Measurements from ENCODE around the gene ZNF101.
"Not testable (repeated sequence)": the region's sequence is repeated elsewhere in the genome, so short reads cannot be mapped to it uniquely, and the experiment has no call there.

Gene ZNF101

GRCh38 chr19:19661141-19661674 lies 7.4 kb upstream of the ZNF101 start:
- peak overlapping the region; percentile 31 for H3K4me3 ChIP-seq (ENCODE audit: low read depth, low read length)

GRCh38 chr19:19661675-19662251 lies 6.9 kb upstream of the ZNF101 start:
- Histone ChIP-seq H3K9me3 (ENCODE audit: severe bottlenecking) (no peaks in the 10 kb centered on the region), H3K4me3 (ENCODE audit: low read depth, low read length) (peak overlapping the region; percentile 31), H3K27ac (peak overlapping the region; percentile 89), H3K36me3 (peaks cover 39% of the 10 kb centered on the region), H3K27me3 (ENCODE audit: insufficient read depth, low read depth, severe bottlenecking) (no peaks in the 10 kb centered on the region)
- TF ChIP-seq CTCF (IDR thresholded peaks at IDR 0.05; ENCODE audit: low read depth, low read length): no peak
- peak; percentile 77 for DNase-seq

More at GRCh38 chr19:19661141-19661674, 7.4 kb upstream of the ZNF101 start:
- Histone ChIP-seq H3K9me3 (ENCODE audit: severe bottlenecking) (no peaks in the 10 kb centered on the region), H3K27ac (peak overlapping the region; percentile 89), H3K36me3 (peaks cover 44% of the 10 kb centered on the region), H3K27me3 (ENCODE audit: insufficient read depth, low read depth, severe bottlenecking) (no peaks in the 10 kb centered on the region)
- no peak for TF ChIP-seq CTCF (IDR thresholded peaks at IDR 0.05; ENCODE audit: low read depth, low read length)
- no peak for DNase-seq

GRCh38 chr19:19662344-19662743 lies 6.3 kb upstream of the ZNF101 start:
- H3K27ac ChIP-seq: peak overlapping the region; percentile 89
- H3K9me3 ChIP-seq (ENCODE audit: severe bottlenecking): no peaks in the 10 kb centered on the region
- H3K36me3 ChIP-seq: peaks cover 33% of the 10 kb centered on the region
- no peak for DNase-seq
- no peaks in the 10 kb centered on the region for H3K27me3 ChIP-seq (ENCODE audit: insufficient read depth, low read depth, severe bottlenecking)
- peak overlapping the region; percentile 67 for H3K4me3 ChIP-seq (ENCODE audit: low read depth, low read length)
- no peak for TF ChIP-seq CTCF (IDR thresholded peaks at IDR 0.05; ENCODE audit: low read depth, low read length)

GRCh38 chr19:19662871-19663255 lies 5.8 kb upstream of the ZNF101 start:
- Histone ChIP-seq H3K27me3 (ENCODE audit: insufficient read depth, low read depth, severe bottlenecking) (no peaks in the 10 kb centered on the region), H3K27ac (peak overlapping the region; percentile 89), H3K9me3 (ENCODE audit: severe bottlenecking) (no peaks in the 10 kb centered on the region), H3K36me3 (peaks cover 28% of the 10 kb centered on the region), H3K4me3 (ENCODE audit: low read depth, low read length) (peak overlapping the region; percentile 67)
- DNase-seq: no peak
- TF ChIP-seq CTCF (IDR thresholded peaks at IDR 0.05; ENCODE audit: low read depth, low read length): no peak

GRCh38 chr19:19663256-19664120 lies 5.2 kb upstream of the ZNF101 start, which contains the start of gene ATP13A1:
Gene ATP13A1 (minus strand): TSS chr19:19663676. CDS start chr19:19663666, 10 bp downstream.
- peak; percentile 98 for DNase-seq
- H3K4me3 ChIP-seq (ENCODE audit: low read depth, low read length): peak within 1 kb of the TSS; percentile 67
- TF ChIP-seq CTCF (IDR thresholded peaks at IDR 0.05; ENCODE audit: low read depth, low read length): no peak; the same call in 1 of the 2 replicates
- no peaks in the 10 kb centered on the region for H3K9me3 ChIP-seq (ENCODE audit: severe bottlenecking)
- H3K27ac ChIP-seq: peak within 1 kb of the TSS; percentile 89
- H3K36me3 ChIP-seq: peaks cover 21% of the 10 kb centered on the region
- H3K27me3 ChIP-seq (ENCODE audit: insufficient read depth, low read depth, severe bottlenecking): no peaks in the 10 kb centered on the region

GRCh38 chr19:19665420-19665948 lies 3.2 kb upstream of the ZNF101 start:
- not testable (repeated sequence) for H3K4me3 ChIP-seq (ENCODE audit: low read depth, low read length); DNase-seq; H3K9me3 ChIP-seq (ENCODE audit: severe bottlenecking); H3K27me3 ChIP-seq (ENCODE audit: insufficient read depth, low read depth, severe bottlenecking); H3K36me3 ChIP-seq
- peak overlapping the region; percentile 64 for H3K27ac ChIP-seq
